ENCODE results near the gene CDH11.

The CDH11 gene

GRCh38 chr16:65111306-65111705, 10.6 kb downstream of the CDH11 start:
- no peak for TF ChIP-seq CTCF (IDR thresholded peaks at IDR 0.05; ENCODE audit: extremely low read depth, insufficient read depth, missing control alignments)
- no peak for DNase-seq (ENCODE audit: low spot score)
- in situ Hi-C loops (cut with MboI; ENCODE audit: low pct_unique_long_range_greater_than_20kb, low sequenced_read_pairs, unreplicated experiment): loop anchor here (25.0 kb wide), 1 partner anchor 1749 kb away; no protein-coding TSS in a partner anchor

- TF ChIP-seq CTCF (IDR thresholded peaks at IDR 0.05; ENCODE audit: extremely low read depth, insufficient read depth, missing control alignments): no peak
- no peak for DNase-seq (ENCODE audit: low spot score)
- in situ Hi-C loops (cut with MboI; ENCODE audit: low pct_unique_long_range_greater_than_20kb, low sequenced_read_pairs, unreplicated experiment): loop anchor here (25.0 kb wide), 1 partner anchor 1744 kb away; no protein-coding TSS in a partner anchor
Observed at GRCh38 chr16:65106757-65107156, 15.1 kb downstream of the CDH11 start.

GRCh38 chr16:65105171-65105570, 16.7 kb downstream of the CDH11 start:
- no peak for DNase-seq (ENCODE audit: low spot score)
- in situ Hi-C loops (cut with MboI; ENCODE audit: low pct_unique_long_range_greater_than_20kb, low sequenced_read_pairs, unreplicated experiment): loop anchor here (25.0 kb wide), 1 partner anchor 1743 kb away; no protein-coding TSS in a partner anchor
- TF ChIP-seq CTCF (IDR thresholded peaks at IDR 0.05; ENCODE audit: extremely low read depth, insufficient read depth, missing control alignments): no peak

- no peak for DNase-seq (ENCODE audit: low spot score)
- TF ChIP-seq CTCF (IDR thresholded peaks at IDR 0.05; ENCODE audit: extremely low read depth, insufficient read depth, missing control alignments): no peak
- in situ Hi-C loops (cut with MboI; ENCODE audit: low pct_unique_long_range_greater_than_20kb, low sequenced_read_pairs, unreplicated experiment): loop anchor here (25.0 kb wide), 1 partner anchor 1742 kb away; no protein-coding TSS in a partner anchor
Observed at GRCh38 chr16:65104471-65104870, 17.4 kb downstream of the CDH11 start.

- in situ Hi-C loops (cut with MboI; ENCODE audit: low pct_unique_long_range_greater_than_20kb, low sequenced_read_pairs, unreplicated experiment): loop anchor here (25.0 kb wide), 1 partner anchor 1740 kb away; no protein-coding TSS in a partner anchor
- no peak for DNase-seq (ENCODE audit: low spot score)
- TF ChIP-seq CTCF (IDR thresholded peaks at IDR 0.05; ENCODE audit: extremely low read depth, insufficient read depth, missing control alignments): no peak
Observed at GRCh38 chr16:65102326-65102725, 19.5 kb downstream of the CDH11 start.

GRCh38 chr16:65101009-65101408, 20.9 kb downstream of the CDH11 start:
- TF ChIP-seq CTCF (IDR thresholded peaks at IDR 0.05; ENCODE audit: extremely low read depth, insufficient read depth, missing control alignments): no peak
- no peak for DNase-seq (ENCODE audit: low spot score)
- in situ Hi-C loops (cut with MboI; ENCODE audit: low pct_unique_long_range_greater_than_20kb, low sequenced_read_pairs, unreplicated experiment): loop anchor here (25.0 kb wide), 1 partner anchor 1739 kb away; no protein-coding TSS in a partner anchor

Data from GM13977 (cell line).